Common myeloid progenitor, CD34-positive (primary cell): ENCODE measurements around the gene GPR42.

Experiments used
- CTCF ChIA-PET: fragments of 350-600 bp; sonication (Branson Sonifier 250); formaldehyde crosslinking; loops from one replicate; lab custom pipeline; 2021; ENCODE audit warnings: antibody characterized with exemption; lab: Charles Lee
- POLR2A ChIA-PET: fragments of 350-600 bp; sonication (Branson Sonifier 250); formaldehyde crosslinking; loops from one replicate; lab custom pipeline; 2021; ENCODE audit warnings: antibody characterized with exemption; lab: Charles Lee
- DNase-seq, 3 donors: peaks; one replicate each; pipeline versions ENCODE4 v3.0.0 to v3.0.0-alpha.2; 2013
- H3K27ac ChIP-seq, 2 experiments: 1 replicate in 1 of 2; 2 replicates in 1 of 2; pipeline ENCODE4 v1.7.0; 2013; ENCODE audit warnings: inconsistent platforms in 2 of 2, low read length in 2 of 2, mild to moderate bottlenecking in 2 of 2, low read depth in 1 of 2, moderate library complexity in 1 of 2; ENCODE audit not compliant: severe bottlenecking in 2 of 2, insufficient read depth in 1 of 2, poor library complexity in 1 of 2
- H3K27me3 ChIP-seq, 5 experiments: replicated peaks in 2 of 5; 1 replicate in 3 of 5; 2 replicates in 2 of 5; pipeline versions ENCODE4 v1.6.1 to v1.7.0; 2013; ENCODE audit warnings: low read length in 4 of 5, mild to moderate bottlenecking in 2 of 5, moderate library complexity in 2 of 5, inconsistent platforms in 1 of 5; ENCODE audit not compliant: insufficient read depth in 5 of 5, control insufficient read depth in 4 of 5
- H3K36me3 ChIP-seq, 4 experiments: 1 replicate in 2 of 4; 2 replicates in 2 of 4; pipeline versions ENCODE4 v1.6.1 to v1.7.0; 2013; ENCODE audit warnings: low read length in 3 of 4, control low read depth in 1 of 4, mild to moderate bottlenecking in 1 of 4; ENCODE audit not compliant: control insufficient read depth in 4 of 4, insufficient read depth in 4 of 4
- H3K4me1 ChIP-seq, 4 experiments: 1 replicate in 3 of 4; 2 replicates in 1 of 4; pipeline versions ENCODE4 v1.6.1 to v1.7.1; 2013; ENCODE audit warnings: low read length in 3 of 4, mild to moderate bottlenecking in 3 of 4, control low read depth in 1 of 4, inconsistent platforms in 1 of 4, moderate library complexity in 1 of 4; ENCODE audit not compliant: control insufficient read depth in 4 of 4, insufficient read depth in 4 of 4; ENCODE audit errors: control extremely low read depth in 1 of 4
- H3K4me3 ChIP-seq, 7 experiments: 1 replicate in 4 of 7; 2 replicates in 3 of 7; pipeline versions ENCODE4 v1.5.1 to v1.7.0; 2013; ENCODE audit warnings: mild to moderate bottlenecking in 7 of 7, low read length in 6 of 7, moderate library complexity in 6 of 7, inconsistent platforms in 2 of 7, low read depth in 2 of 7, control low read depth in 1 of 7; ENCODE audit not compliant: insufficient read depth in 4 of 7, control insufficient read depth in 1 of 7; ENCODE audit errors: extremely low read depth in 1 of 7
- H3K9me3 ChIP-seq, 5 experiments: 1 replicate in 4 of 5; 2 replicates in 1 of 5; pipeline versions ENCODE4 v1.6.1 to v1.7.1; 2013; ENCODE audit warnings: low read length in 4 of 5, mild to moderate bottlenecking in 2 of 5, inconsistent platforms in 1 of 5, low read depth in 1 of 5, moderate library complexity in 1 of 5; ENCODE audit not compliant: control insufficient read depth in 4 of 5, insufficient read depth in 2 of 5; ENCODE audit errors: control extremely low read depth in 1 of 5
- WGBS: methylation state at CpG from one replicate; pipeline ENCODE4 v1.1.5; 2013; ENCODE audit not compliant: insufficient coverage; 5-methylcytosine and 5-hydroxymethylcytosine counted together

The GPR42 gene

DNA sequence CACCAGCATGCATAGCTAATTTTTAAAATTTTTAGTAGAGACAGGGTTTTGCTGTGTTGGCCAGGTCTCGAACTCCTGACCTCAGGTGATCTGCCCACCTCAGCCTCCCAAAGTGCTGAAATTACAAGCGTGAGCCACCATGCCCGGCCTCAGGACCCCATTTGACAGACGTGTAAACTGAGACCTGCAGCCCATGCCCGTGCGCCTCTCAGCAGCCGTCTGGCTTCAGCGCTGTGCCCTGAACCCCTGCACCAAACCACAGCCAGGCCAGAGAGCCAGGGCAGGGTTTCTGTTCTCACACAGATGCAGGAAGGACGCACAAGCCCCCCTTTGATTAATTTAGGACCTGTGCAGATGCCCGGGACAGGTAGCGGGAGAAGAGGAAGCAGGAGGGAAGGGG, 30.4 kb upstream of the GPR42 start:
- peaks cover 0 to 8% (median 5%) of the 10 kb centered on the region in 4 experiments for H3K4me1 ChIP-seq
- 99% methylated on average over 8 of the region's 11 CpGs for WGBS
- ChIA-PET CTCF (interaction anchor here (1.5 kb wide), 1 partner anchor 12 kb away, joined by 4 read pairs; no protein-coding TSS in a partner anchor), POLR2A (no interaction called here)
- H3K36me3 ChIP-seq = peaks cover 0 to 2% (median 0%) of the 10 kb centered on the region in 4 experiments
- no peak overlapping the region for H3K4me3 ChIP-seq
- no peak for DNase-seq
- H3K27me3 ChIP-seq = no peaks in the 10 kb centered on the region
- no peak overlapping the region for H3K27ac ChIP-seq
- H3K9me3 ChIP-seq = no peaks in the 10 kb centered on the region

- Histone ChIP-seq H3K36me3 (peaks cover 0 to 2% (median 0%) of the 10 kb centered on the region in 4 experiments), H3K4me3 (no peak overlapping the region), H3K4me1 (peaks cover 0 to 13% (median 11%) of the 10 kb centered on the region in 4 experiments), H3K27ac (no peak overlapping the region), H3K9me3 (no peaks in the 10 kb centered on the region), H3K27me3 (no peaks in the 10 kb centered on the region)
- no peak for DNase-seq
- POLR2A ChIA-PET = no interaction called here
- CTCF ChIA-PET = interaction anchor here (1.5 kb wide), 1 partner anchor 12 kb away, joined by 4 read pairs; no protein-coding TSS in a partner anchor
- WGBS = 90% methylated on average over 13 of the region's 16 CpGs
Measured at GRCh38 chr19:35341006-35341405, 29.9 kb upstream of the GPR42 start.

DNA sequence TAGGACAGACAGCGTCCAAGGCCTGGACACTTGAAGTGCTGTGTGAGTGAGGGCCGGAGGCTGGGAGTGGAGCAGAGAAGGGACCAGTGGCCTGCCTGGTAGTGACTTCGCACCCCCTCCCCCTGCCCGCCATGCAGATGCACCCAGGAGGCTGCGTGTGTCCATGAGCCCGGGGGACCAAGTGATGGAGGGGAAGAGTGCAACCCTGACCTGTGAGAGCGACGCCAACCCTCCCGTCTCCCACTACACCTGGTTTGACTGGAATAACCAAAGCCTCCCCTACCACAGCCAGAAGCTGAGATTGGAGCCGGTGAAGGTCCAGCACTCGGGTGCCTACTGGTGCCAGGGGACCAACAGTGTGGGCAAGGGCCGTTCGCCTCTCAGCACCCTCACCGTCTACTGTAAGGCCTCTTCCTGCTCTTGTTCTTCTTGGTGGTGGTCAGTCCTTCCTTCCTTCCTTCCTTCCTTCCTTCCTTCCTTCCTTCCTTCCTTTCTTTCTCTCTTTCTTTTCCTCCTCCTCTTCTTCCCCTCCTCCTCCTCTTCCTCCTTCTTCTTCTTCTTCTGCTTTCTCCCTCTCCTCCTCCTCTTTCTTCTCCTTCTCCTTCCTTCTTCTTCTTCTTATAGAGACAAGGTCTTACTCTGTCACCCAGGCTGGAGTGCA, 29.2 kb upstream of the GPR42 start:
- H3K27ac ChIP-seq = no peak overlapping the region
- ChIA-PET POLR2A (no interaction called here), CTCF (no interaction called here)
- H3K36me3 ChIP-seq = no peaks in the 10 kb centered on the region
- peaks cover 0 to 20% (median 17%) of the 10 kb centered on the region in 4 experiments for H3K4me1 ChIP-seq
- H3K27me3 ChIP-seq = no peaks in the 10 kb centered on the region
- H3K4me3 ChIP-seq = no peak overlapping the region
- no peaks in the 10 kb centered on the region for H3K9me3 ChIP-seq
- no peak for DNase-seq
- 93% methylated on average over 5 of the region's 14 CpGs for WGBS

- 96% methylated on average over 5 of the region's 5 CpGs for WGBS
- ChIA-PET POLR2A (no interaction called here), CTCF (interaction anchor here (0.6 kb wide), 1 partner anchor 10 kb away, joined by 3 read pairs; no protein-coding TSS in a partner anchor)
- Histone ChIP-seq H3K36me3 (no peaks in the 10 kb centered on the region), H3K27me3 (no peaks in the 10 kb centered on the region), H3K27ac (no peak overlapping the region), H3K4me3 (no peak overlapping the region), H3K9me3 (no peaks in the 10 kb centered on the region), H3K4me1 (peaks cover 0 to 26% (median 23%) of the 10 kb centered on the region in 4 experiments)
- DNase-seq = no peak
Measured at GRCh38 chr19:35342430-35342829, 28.4 kb upstream of the GPR42 start.

DNA sequence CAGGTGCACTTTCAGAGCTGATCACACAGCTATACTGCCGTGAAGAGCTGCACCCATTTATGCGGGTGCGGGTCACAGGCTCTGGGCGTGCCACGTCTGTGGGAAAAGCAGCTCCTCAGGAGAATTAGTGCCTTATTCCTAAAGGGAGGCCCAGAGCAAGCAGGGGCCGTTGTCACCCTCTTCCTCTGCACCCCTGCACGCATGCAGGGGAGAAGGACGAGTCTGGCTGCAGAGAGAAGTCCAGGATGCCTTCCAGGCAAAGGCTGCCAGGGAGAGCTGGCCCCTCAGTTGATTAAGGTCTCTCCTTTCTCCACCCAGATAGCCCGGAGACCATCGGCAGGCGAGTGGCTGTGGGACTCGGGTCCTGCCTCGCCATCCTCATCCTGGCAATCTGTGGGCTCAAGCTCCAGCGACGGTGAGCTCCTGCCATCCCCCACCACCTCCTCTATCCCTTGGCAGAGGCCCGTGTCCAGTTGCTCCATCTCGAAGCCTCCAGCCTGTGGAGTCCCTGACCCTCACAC, 26.3 kb upstream of the GPR42 start:
- Histone ChIP-seq H3K36me3 (no peaks in the 10 kb centered on the region), H3K4me3 (no peak overlapping the region), H3K4me1 (peaks cover 8 to 47% (median 40%) of the 10 kb centered on the region in 4 experiments), H3K27me3 (no peaks in the 10 kb centered on the region), H3K9me3 (no peaks in the 10 kb centered on the region), H3K27ac (no peak overlapping the region)
- WGBS = 90% methylated on average over 13 of the region's 17 CpGs
- ChIA-PET CTCF (interaction anchor here (1.2 to 1.4 kb wide), 4 partner anchors 9 to 53 kb away, joined by 3 read pairs; partner anchors contain the start of genes FFAR3 and MAG), POLR2A (no interaction called here)
- no peak for DNase-seq

- no peak overlapping the region for H3K4me3 ChIP-seq
- no peak for DNase-seq
- POLR2A ChIA-PET = interaction anchor here (0.6 to 1.2 kb wide), 4 partner anchors 8 to 172 kb away, joined by 3 to 5 read pairs (median 4); no protein-coding TSS in a partner anchor
- no peaks in the 10 kb centered on the region for H3K27me3 ChIP-seq
- CTCF ChIA-PET = interaction anchor here (1.2 to 1.4 kb wide), 4 partner anchors 10 to 146 kb away, joined by 3 read pairs; partner anchors contain the start of gene FFAR3
- H3K36me3 ChIP-seq = no peaks in the 10 kb centered on the region
- WGBS = 95% methylated on average over 8 of the region's 11 CpGs
- H3K9me3 ChIP-seq = no peaks in the 10 kb centered on the region
- no peak overlapping the region for H3K27ac ChIP-seq
- H3K4me1 ChIP-seq = peaks cover 8 to 55% (median 43%) of the 10 kb centered on the region in 4 experiments
Measured at GRCh38 chr19:35345671-35346111, 25.2 kb upstream of the GPR42 start.
